Daoy (cell line): ENCODE data around the gene TMSB4X. TPM values are rescaled to one million over a fixed set of nuclear protein-coding genes. Genes with fewer than 3 reads are reported as not detected.
A peak's percentile ranks its signal among the peaks of the same experiment; 100 is the strongest.
"Not testable (repeated sequence)": the region's sequence is repeated elsewhere in the genome, so short reads cannot be mapped to it uniquely, and the experiment has no call there.

Source experiments
- DNase-seq: peaks from one replicate; pipeline ENCODE4 v3.0.0-alpha.2; 2015; ENCODE audit warnings: low read depth
- total RNA-seq: library from RNA; depleted of rRNA; stranded (reverse); fragments of >200 nt; shearing (Covaris generic); gene quantifications from 2 replicates; pipeline ENCODE4 v1.2.3, GENCODE V29; 2014

TMSB4X gene
- total RNA-seq, 1 experiment from 2014 or later: 2,195 TPM

- DNase-seq: peak; percentile 43
These were observed 1.2 kb downstream of the TMSB4X start for GRCh38 chrX:12975991-12976558.

- not testable (repeated sequence) for DNase-seq
These were observed 2.2 kb downstream of the TMSB4X start for GRCh38 chrX:12976819-12977732.

- no peak for DNase-seq
These were observed 2.9 kb downstream of the TMSB4X start for GRCh38 chrX:12977761-12978204.

- peak; percentile 68 for DNase-seq
These were observed 3.5 kb downstream of the TMSB4X start for GRCh38 chrX:12978205-12979025.

GRCh38 chrX:12979026-12979607 is 4.2 kb downstream of the TMSB4X start:
- DNase-seq: no peak

- DNase-seq: no peak
These were observed 4.7 kb downstream of the TMSB4X start for GRCh38 chrX:12979616-12980015.

- not testable (repeated sequence) for DNase-seq
These were observed 5.1 kb downstream of the TMSB4X start for GRCh38 chrX:12980039-12980438.

- no peak for DNase-seq
These were observed 7.0 kb downstream of the TMSB4X start for GRCh38 chrX:12981880-12982279.

GRCh38 chrX:12984603-12985319 is 9.9 kb downstream of the TMSB4X start:
- peak; percentile 59 for DNase-seq

- DNase-seq: no peak
These were observed 10.4 kb downstream of the TMSB4X start for GRCh38 chrX:12985331-12985730.

GRCh38 chrX:12986164-12986779 is 11.4 kb downstream of the TMSB4X start:
- DNase-seq: no peak

- no peak for DNase-seq
These were observed 12.0 kb downstream of the TMSB4X start for GRCh38 chrX:12986886-12987285.

GRCh38 chrX:12987340-12987739 is 12.4 kb downstream of the TMSB4X start:
- DNase-seq: no peak

- no peak for DNase-seq
These were observed 13.1 kb downstream of the TMSB4X start for GRCh38 chrX:12987900-12988594.

GRCh38 chrX:12988797-12989196 is 13.9 kb downstream of the TMSB4X start:
- DNase-seq: peak; percentile 64

- DNase-seq: no peak
These were observed 14.6 kb downstream of the TMSB4X start for GRCh38 chrX:12989461-12989860.

- DNase-seq: no peak
These were observed 16.7 kb downstream of the TMSB4X start for GRCh38 chrX:12991575-12991974.

GRCh38 chrX:12992544-12993118 is 17.7 kb downstream of the TMSB4X start:
- no peak for DNase-seq

GRCh38 chrX:12993826-12994225 is 18.9 kb downstream of the TMSB4X start:
- DNase-seq: no peak

- DNase-seq: no peak
These were observed 19.4 kb downstream of the TMSB4X start for GRCh38 chrX:12994321-12994720.
